ENCODE results near the gene TM9SF1. TPM values are rescaled to one million over a fixed set of nuclear protein-coding genes. Genes with fewer than 3 reads are reported as not detected.
A peak's percentile ranks its signal among the peaks of the same experiment; 100 is the strongest.

Gene TM9SF1, protein sequence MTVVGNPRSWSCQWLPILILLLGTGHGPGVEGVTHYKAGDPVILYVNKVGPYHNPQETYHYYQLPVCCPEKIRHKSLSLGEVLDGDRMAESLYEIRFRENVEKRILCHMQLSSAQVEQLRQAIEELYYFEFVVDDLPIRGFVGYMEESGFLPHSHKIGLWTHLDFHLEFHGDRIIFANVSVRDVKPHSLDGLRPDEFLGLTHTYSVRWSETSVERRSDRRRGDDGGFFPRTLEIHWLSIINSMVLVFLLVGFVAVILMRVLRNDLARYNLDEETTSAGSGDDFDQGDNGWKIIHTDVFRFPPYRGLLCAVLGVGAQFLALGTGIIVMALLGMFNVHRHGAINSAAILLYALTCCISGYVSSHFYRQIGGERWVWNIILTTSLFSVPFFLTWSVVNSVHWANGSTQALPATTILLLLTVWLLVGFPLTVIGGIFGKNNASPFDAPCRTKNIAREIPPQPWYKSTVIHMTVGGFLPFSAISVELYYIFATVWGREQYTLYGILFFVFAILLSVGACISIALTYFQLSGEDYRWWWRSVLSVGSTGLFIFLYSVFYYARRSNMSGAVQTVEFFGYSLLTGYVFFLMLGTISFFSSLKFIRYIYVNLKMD
- 10 to 100 TPM; 68.1 to 80.4 (median 71.0) TPM for total RNA-seq (2021; fragmentation: NEBNext Ultra II Directional; extraction: Animal tissue kit (Norgen Biotek cat#: 25700))
- long read RNA-seq, transcript TM9SF1-201 (6 exons, 2,452 nt): major isoform, 86 of 149 reads
- long read RNA-seq, transcript TM9SF1-202 (5 exons, 2,055 nt): minor isoform, 5 of 149 reads
- long read RNA-seq, partial matches to known transcripts: 43 of 149 reads
- long read RNA-seq, other reads (novel, unspliced or antisense): 12 of 149 reads

DNA sequence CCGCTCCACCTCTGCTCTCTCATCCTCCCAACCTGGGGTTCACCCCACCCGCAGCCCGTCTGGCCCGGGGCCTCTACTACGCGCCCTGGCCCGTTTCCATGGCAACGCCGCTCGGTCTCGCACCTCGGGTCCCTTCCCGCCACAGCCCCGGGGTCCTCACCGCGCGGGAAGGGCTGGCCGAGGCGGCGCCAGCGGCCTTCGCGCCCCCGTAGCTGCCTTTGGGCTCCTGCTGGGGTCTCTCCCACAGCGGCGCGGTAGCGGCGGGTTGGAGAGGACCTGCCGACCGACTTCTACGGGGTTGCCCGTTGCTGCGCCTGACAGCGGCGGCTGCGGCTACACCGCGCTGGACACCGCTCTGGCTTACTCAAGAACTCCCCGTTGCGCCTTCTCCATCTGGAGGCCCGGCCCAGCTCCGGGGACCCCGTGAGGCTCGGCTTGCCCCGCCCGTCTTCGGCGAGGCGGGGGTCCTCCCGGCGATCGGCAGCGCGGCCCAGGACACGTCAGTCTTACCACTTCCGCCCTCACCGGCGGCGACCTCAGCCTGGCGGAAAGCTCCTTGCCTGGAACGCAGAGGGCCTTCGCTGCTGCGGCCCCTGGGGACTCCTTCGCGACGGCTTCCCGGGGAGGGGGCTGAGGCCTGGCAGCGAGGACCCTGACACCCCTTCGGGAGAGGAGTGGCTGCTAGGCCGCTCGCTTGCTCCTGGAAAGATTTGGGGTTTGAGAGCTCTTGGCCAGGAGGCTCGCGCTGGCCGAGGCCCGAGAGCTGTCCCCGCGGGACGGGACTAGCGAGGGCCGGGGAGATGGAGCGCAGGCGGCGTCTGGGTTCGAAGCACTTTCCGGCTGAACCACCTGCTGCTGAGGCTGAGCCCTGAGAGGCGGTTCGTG is at the start of gene TM9SF1:
TM9SF1 (minus strand) TSS at position 256 of the 885 bp plus-strand sequence. CDS start 422 bp downstream, outside the sequence.
- DNase-seq: peak; percentile 69
- Mint-ChIP-seq H3K4me3 (peak within 1 kb of the TSS; percentile 96), H3K4me1 (ENCODE audit: low read depth) (peaks cover 51% of the 10 kb centered on the region), H3K27me3 (ENCODE audit: insufficient read depth) (no peaks in the 10 kb centered on the region; the same call in none of the 2 replicates), H3K27ac (peak within 1 kb of the TSS; percentile 95), H3K9me3 (no peaks in the 10 kb centered on the region), H3K36me3 (ENCODE audit: low read depth) (peaks cover 39% of the 10 kb centered on the region)
- TF ChIP-seq, protein P1, sequence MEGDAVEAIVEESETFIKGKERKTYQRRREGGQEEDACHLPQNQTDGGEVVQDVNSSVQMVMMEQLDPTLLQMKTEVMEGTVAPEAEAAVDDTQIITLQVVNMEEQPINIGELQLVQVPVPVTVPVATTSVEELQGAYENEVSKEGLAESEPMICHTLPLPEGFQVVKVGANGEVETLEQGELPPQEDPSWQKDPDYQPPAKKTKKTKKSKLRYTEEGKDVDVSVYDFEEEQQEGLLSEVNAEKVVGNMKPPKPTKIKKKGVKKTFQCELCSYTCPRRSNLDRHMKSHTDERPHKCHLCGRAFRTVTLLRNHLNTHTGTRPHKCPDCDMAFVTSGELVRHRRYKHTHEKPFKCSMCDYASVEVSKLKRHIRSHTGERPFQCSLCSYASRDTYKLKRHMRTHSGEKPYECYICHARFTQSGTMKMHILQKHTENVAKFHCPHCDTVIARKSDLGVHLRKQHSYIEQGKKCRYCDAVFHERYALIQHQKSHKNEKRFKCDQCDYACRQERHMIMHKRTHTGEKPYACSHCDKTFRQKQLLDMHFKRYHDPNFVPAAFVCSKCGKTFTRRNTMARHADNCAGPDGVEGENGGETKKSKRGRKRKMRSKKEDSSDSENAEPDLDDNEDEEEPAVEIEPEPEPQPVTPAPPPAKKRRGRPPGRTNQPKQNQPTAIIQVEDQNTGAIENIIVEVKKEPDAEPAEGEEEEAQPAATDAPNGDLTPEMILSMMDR (IDR thresholded peaks at IDR 0.05): no peak

DNA sequence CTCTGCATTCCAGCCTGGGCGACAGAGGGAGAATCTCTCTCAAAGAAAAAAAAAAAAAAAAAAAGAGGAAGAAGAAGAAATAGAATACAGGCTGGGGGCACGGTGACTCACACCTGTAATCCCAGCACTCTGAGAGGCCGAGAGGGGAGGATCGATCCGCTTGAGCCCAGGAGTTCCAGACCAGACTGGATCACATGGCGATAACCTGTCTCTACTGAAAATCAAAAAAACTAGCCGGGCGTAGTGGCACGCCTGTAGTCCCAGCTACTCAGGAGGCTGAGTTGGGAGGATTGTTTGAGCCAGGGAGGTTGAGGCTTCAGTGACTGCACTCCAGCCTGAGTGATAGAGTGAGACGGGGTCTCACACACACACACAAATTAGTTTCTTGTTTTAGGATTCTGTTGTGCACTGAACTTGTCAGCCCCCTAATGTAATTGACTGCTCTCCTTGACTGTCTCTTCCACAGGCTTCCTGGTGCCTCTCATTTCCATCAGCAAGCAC is 48.1 kb upstream of the TM9SF1 start:
- TF ChIP-seq, protein P1 (IDR thresholded peaks at IDR 0.05): no peak
- Mint-ChIP-seq H3K27ac (peak overlapping the region; percentile 100), H3K36me3 (ENCODE audit: low read depth) (peaks cover 25% of the 10 kb centered on the region), H3K4me3 (peak overlapping the region; percentile 95), H3K4me1 (ENCODE audit: low read depth) (peaks cover 58% of the 10 kb centered on the region), H3K27me3 (ENCODE audit: insufficient read depth) (peaks cover 3% of the 10 kb centered on the region), H3K9me3 (no peaks in the 10 kb centered on the region)
- no peak for DNase-seq

DNA sequence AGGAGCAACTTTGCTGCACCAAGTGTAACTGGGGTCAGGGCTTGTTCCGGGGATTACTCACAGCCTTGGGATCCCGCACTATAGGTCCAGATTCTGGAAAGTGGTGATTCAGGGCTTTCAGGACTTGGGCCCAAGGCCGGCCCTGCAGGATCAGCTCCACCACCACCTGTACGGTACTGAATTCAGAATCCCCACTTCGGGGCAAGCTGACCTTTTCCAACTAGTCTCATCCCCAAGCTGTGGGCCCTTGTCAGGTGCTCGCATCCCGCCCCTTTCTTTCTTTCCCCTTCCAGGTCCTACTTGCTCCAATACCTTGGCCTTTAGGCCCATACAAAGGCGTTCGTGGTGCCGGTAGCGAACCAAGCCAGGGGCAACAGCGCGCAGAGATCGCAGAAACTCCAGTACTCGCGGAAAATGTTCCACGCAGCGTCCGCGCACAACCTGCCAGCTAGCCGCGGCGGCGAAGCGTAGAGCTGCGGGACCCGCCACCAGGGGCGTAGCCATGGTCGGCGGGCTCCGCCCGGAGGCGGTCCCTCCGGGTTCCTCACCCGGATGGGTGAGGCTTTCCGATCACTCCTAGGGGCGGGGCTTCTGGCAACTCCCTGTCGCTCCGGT is 46.7 kb upstream of the TM9SF1 start:
- H3K27me3 Mint-ChIP-seq (ENCODE audit: insufficient read depth): peaks cover 3% of the 10 kb centered on the region
- peaks cover 70% of the 10 kb centered on the region for H3K4me1 Mint-ChIP-seq (ENCODE audit: low read depth)
- peak; percentile 87 for DNase-seq
- H3K27ac Mint-ChIP-seq: peak overlapping the region; percentile 100
- TF ChIP-seq, protein P1 (IDR thresholded peaks at IDR 0.05): peak; percentile 80
- peak overlapping the region; percentile 95 for H3K4me3 Mint-ChIP-seq
- H3K9me3 Mint-ChIP-seq: no peaks in the 10 kb centered on the region
- H3K36me3 Mint-ChIP-seq (ENCODE audit: low read depth): peaks cover 39% of the 10 kb centered on the region

DNA sequence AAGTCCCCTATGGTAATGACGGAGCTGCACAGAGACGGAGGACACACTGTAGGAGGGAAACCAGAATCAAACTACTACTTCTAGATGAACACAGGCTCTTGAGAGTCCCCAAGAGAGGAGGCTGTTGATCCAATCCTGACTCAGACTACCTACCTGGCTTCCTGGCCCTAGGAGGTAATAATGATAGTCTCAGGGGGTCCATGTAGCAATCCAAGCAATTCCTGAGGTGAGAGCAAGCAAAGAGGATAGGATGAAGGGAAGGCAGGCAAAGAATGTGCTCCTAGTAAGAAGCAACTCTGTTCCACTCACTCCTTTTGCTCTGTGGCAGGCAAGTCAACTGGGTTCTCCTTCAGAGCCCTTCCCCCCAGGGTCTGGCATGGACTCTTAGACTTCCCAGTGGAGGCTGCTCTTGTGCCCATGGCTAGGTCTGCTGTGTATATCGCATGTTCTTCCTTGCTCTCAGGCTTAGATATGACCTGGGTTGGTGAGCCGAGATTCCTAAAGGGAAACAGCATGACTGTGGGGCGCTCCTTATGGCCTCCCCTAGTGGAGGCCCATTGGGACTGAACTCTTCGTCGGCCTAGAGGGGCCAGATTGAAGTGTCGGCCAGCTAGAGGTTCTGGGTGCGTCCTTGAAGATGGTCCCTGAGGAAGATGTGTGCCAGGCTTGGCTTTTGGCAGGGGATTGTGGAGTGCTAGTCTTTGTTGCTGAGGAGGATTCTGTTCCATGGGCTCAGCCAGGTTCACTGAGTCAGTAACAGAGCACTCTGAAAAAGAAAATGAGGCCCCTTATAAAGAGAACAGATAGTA is 45.1 kb upstream of the TM9SF1 start:
- peaks cover 3% of the 10 kb centered on the region for H3K27me3 Mint-ChIP-seq (ENCODE audit: insufficient read depth)
- H3K36me3 Mint-ChIP-seq (ENCODE audit: low read depth): peaks cover 55% of the 10 kb centered on the region
- peak overlapping the region; percentile 95 for H3K4me3 Mint-ChIP-seq
- H3K27ac Mint-ChIP-seq: peak overlapping the region; percentile 72
- no peaks in the 10 kb centered on the region for H3K9me3 Mint-ChIP-seq
- TF ChIP-seq, protein P1 (IDR thresholded peaks at IDR 0.05): peak; percentile 29; the same call in 1 of the 2 replicates
- peaks cover 81% of the 10 kb centered on the region for H3K4me1 Mint-ChIP-seq (ENCODE audit: low read depth)
- no peak for DNase-seq

Data from HFFc6 (cell line).